ENCODE data around the gene NTRK3. TPM values are rescaled to one million over a fixed set of nuclear protein-coding genes. Genes with fewer than 3 reads are reported as not detected.

NTRK3 gene
- total and polyA plus RNA-seq, 4 donors = 0.21 to 2.9 (median 0.32) TPM

GRCh38 chr15:88061452-88061851 lies 195.1 kb downstream of the NTRK3 start:
- no peaks in the 10 kb centered on the region for H3K9me3 ChIP-seq (ENCODE audit: control insufficient read depth in 4 of 4, low read length in 3 of 4)
- WGBS = 77% methylated on average over 10 of the region's 10 CpGs
- DNase-seq (ENCODE audit: low spot score) = no peak
- TF ChIP-seq YY1 (IDR thresholded peaks at IDR 0.05) (no peak), RXRA (IDR thresholded peaks at IDR 0.05) (no peak), TAF1 (conservative IDR thresholded peaks at IDR 0.05) (no peak), FOXA2 (IDR thresholded peaks at IDR 0.05) (no peak), HNF4A (conservative IDR thresholded peaks at IDR 0.05) (no peak), MAX (IDR thresholded peaks at IDR 0.05) (no peak), REST (IDR thresholded peaks at IDR 0.05) (no peak), JUND (IDR thresholded peaks at IDR 0.05) (no peak), SP1 (IDR thresholded peaks at IDR 0.05) (no peak), FOXA1 (IDR thresholded peaks at IDR 0.05) (no peak), EGR1 (IDR thresholded peaks at IDR 0.05; ENCODE audit: low read depth in 2 of 2) (no peak), GABPA (IDR thresholded peaks at IDR 0.05 in 1 of 2, conservative IDR thresholded peaks at IDR 0.05 in 1 of 2) (no peak), CTCF (IDR thresholded peaks at IDR 0.05; ENCODE audit: low read depth, low read length, missing input control) (no peak), NR2F2 (IDR thresholded peaks at IDR 0.05) (no peak), HNF4G (IDR thresholded peaks at IDR 0.05) (no peak)
- H3K27me3 ChIP-seq (ENCODE audit: control insufficient read depth in 4 of 4, insufficient read depth in 4 of 4, low read length in 3 of 4) = peaks cover 0 to 4% (median 0%) of the 10 kb centered on the region in 4 donors
- H3K27ac ChIP-seq (ENCODE audit: low read depth in 1 of 2, low read length in 2 of 2) = no peak overlapping the region
- no peak overlapping the region for H3K9ac ChIP-seq (ENCODE audit: low read depth in 1 of 2, low read length in 2 of 2)
- H3K4me3 ChIP-seq (ENCODE audit: low read depth in 1 of 3, low read length in 3 of 3) = no peak overlapping the region
- no peaks in the 10 kb centered on the region for H3K36me3 ChIP-seq (ENCODE audit: control insufficient read depth in 4 of 4, insufficient read depth in 3 of 4, low read depth in 1 of 4, low read length in 3 of 4)
- H3K4me1 ChIP-seq (ENCODE audit: control insufficient read depth in 4 of 4, insufficient read depth in 4 of 4, low read length in 3 of 4) = no peaks in the 10 kb centered on the region

- no peak for TF ChIP-seq HNF4A (conservative IDR thresholded peaks at IDR 0.05)
- TF ChIP-seq TAF1 (conservative IDR thresholded peaks at IDR 0.05) = no peak
- TF ChIP-seq ZBTB33 (IDR thresholded peaks at IDR 0.05) = no peak
- no peak for TF ChIP-seq EGR1 (IDR thresholded peaks at IDR 0.05; ENCODE audit: low read depth in 2 of 2)
- no peak for TF ChIP-seq MAX (IDR thresholded peaks at IDR 0.05)
- Histone ChIP-seq H3K9me3 (ENCODE audit: control insufficient read depth in 4 of 4, low read length in 3 of 4) (no peaks in the 10 kb centered on the region), H3K4me1 (ENCODE audit: control insufficient read depth in 4 of 4, insufficient read depth in 4 of 4, low read length in 3 of 4) (no peaks in the 10 kb centered on the region), H3K9ac (ENCODE audit: low read depth in 1 of 2, low read length in 2 of 2) (no peak overlapping the region), H3K36me3 (ENCODE audit: control insufficient read depth in 4 of 4, insufficient read depth in 3 of 4, low read depth in 1 of 4, low read length in 3 of 4) (no peaks in the 10 kb centered on the region), H3K27ac (ENCODE audit: low read depth in 1 of 2, low read length in 2 of 2) (no peak overlapping the region), H3K4me3 (ENCODE audit: low read depth in 1 of 3, low read length in 3 of 3) (no peak overlapping the region), H3K27me3 (ENCODE audit: control insufficient read depth in 4 of 4, insufficient read depth in 4 of 4, low read length in 3 of 4) (peaks cover 0 to 4% (median 0%) of the 10 kb centered on the region in 4 donors)
- DNase-seq (ENCODE audit: low spot score) = no peak
- WGBS = 67% methylated on average over 4 of the region's 4 CpGs
Observed at GRCh38 chr15:88060383-88060782, 196.2 kb downstream of the NTRK3 start.
